Chondrocyte (in vitro differentiated cells): ENCODE data around the gene CHD9. TPM values are rescaled to one million over a fixed set of nuclear protein-coding genes. Genes with fewer than 3 reads are reported as not detected.
A peak's percentile ranks its signal among the peaks of the same experiment; 100 is the strongest.
"Not testable (repeated sequence)": the region's sequence is repeated elsewhere in the genome, so short reads cannot be mapped to it uniquely, and the experiment has no call there.

Experiments
- DNase-seq: peaks from one replicate; pipeline ENCODE4 v3.0.0; 2021; ENCODE audit warnings: mixed read lengths, low spot score
- H3K27ac Mint-ChIP-seq: one replicate; pipeline ENCODE4 v1.8.0; 2021; ENCODE audit warnings: mild to moderate bottlenecking, moderate library complexity, mixed read lengths; ENCODE audit not compliant: unreplicated experiment
- H3K27me3 Mint-ChIP-seq: 2 replicates; pipeline ENCODE4 v1.8.0; 2021; ENCODE audit warnings: low read depth, mixed read lengths
- H3K36me3 Mint-ChIP-seq: 2 replicates; pipeline ENCODE4 v1.8.0; 2021; ENCODE audit warnings: low read depth, mixed read lengths
- H3K4me1 Mint-ChIP-seq: 2 replicates; pipeline ENCODE4 v1.8.0; 2021; ENCODE audit warnings: low read depth, mild to moderate bottlenecking, mixed read lengths
- H3K4me3 Mint-ChIP-seq: one replicate; pipeline ENCODE4 v1.8.0; 2021; ENCODE audit warnings: mild to moderate bottlenecking, moderate library complexity, mixed read lengths; ENCODE audit not compliant: unreplicated experiment
- H3K9me3 Mint-ChIP-seq: 2 replicates; pipeline ENCODE4 v1.8.0; 2021; ENCODE audit warnings: low read depth, mixed read lengths
- CTCF ChIP-seq: fragments of 200-600 bp; sonication (generic); IDR thresholded peaks from 2 replicates; pipeline ENCODE4 v1.5.0; 2021; ENCODE audit warnings: antibody characterized with exemption, mild to moderate bottlenecking, moderate library complexity
- total RNA-seq: library from RNA; stranded (reverse); gene quantifications from 3 replicates; pipeline ENCODE4 v1.2.1, GENCODE V29; 2021

CHD9 gene
- total RNA-seq, 1 donor from 2014 or later, result 72.7 TPM

- no peak overlapping the region for H3K4me3 Mint-ChIP-seq
- no peak for DNase-seq
- no peaks in the 10 kb centered on the region for H3K27me3 Mint-ChIP-seq
- H3K9me3 Mint-ChIP-seq, result peaks cover 4% of the 10 kb centered on the region
- no peak for TF ChIP-seq CTCF
- no peak overlapping the region for H3K27ac Mint-ChIP-seq
- peaks cover 29% of the 10 kb centered on the region for H3K4me1 Mint-ChIP-seq
- peaks cover 2% of the 10 kb centered on the region for H3K36me3 Mint-ChIP-seq
Measured at GRCh38 chr16:53048139-53048915, 6.5 kb upstream of the CHD9 start.

DNA sequence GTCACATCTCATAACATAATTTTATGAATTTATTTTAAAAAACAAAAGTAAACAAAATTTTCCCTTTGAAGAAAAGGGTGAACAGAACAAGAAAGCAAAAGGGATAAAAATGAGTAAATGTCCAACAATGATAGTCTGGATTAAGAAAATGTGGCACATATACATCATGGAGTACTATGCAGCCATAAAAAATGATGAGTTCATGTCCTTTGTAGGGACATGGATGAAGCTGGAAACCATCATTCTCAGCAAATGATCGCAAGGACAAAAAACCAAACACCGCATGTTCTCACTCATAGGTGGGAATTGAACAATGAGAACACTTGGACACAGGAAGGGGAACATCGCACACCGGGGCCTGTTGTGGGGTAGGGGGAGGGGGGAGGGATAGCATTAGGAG, 3.5 kb upstream of the CHD9 start:
- H3K36me3 Mint-ChIP-seq, H3K4me3 Mint-ChIP-seq, H3K27ac Mint-ChIP-seq: not testable (repeated sequence)

GRCh38 chr16:53052519-53053501, 2.0 kb upstream of the CHD9 start, which contains the start of gene CHD9NB:
CHD9NB (minus strand) TSS chr16:53052897; CDS start chr16:53044158, 8,739 bp downstream.
- Mint-ChIP-seq H3K4me1 (peaks cover 40% of the 10 kb centered on the region), H3K36me3 (no peaks in the 10 kb centered on the region), H3K27me3 (no peaks in the 10 kb centered on the region), H3K27ac (peak within 1 kb of the TSS; percentile 73), H3K9me3 (no peaks in the 10 kb centered on the region), H3K4me3 (peak within 1 kb of the TSS; percentile 44)
- TF ChIP-seq CTCF, result no peak
- no peak for DNase-seq

More for the DNA sequence above, 3.5 kb upstream of the CHD9 start:
- DNase-seq, H3K9me3 Mint-ChIP-seq, H3K27me3 Mint-ChIP-seq: not testable (repeated sequence)
- H3K4me1 Mint-ChIP-seq, result peaks cover 32% of the 10 kb centered on the region

DNA sequence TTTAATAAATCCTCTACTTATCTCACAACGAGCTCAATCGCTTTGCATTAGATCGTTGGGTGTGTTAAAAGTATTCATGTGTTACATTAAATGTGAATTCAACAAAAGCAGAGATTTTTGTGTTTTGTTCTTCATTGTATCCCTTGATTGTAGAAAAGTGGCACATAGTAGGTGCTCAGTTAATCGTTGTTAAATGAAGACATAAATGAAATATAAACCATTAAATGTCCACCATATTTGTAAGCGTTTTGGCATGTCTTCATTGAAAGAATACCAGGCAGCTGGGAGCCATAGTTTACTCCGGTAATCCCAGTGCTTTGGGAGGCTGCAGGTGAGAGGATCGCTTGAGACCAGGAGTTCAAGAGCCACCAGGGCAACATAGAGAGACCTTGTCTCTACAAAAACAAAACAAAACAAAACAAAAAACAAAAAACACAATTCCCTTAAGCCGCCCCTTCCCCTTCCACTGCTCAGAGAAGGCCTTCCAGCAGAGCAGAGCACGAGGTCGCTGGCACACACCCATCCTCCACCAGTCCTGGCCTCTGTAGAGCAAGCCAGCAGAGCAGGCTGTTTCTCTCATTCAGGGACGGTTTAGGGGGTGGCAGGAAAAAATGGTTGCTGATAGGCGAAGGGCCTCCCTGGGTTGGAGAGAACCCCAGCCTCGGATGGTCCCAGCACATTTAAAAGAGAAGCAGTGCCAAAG, 673 bp upstream of the CHD9 start:
- TF ChIP-seq CTCF, result no peak
- Mint-ChIP-seq H3K4me3 (peak overlapping the region; percentile 86), H3K4me1 (peaks cover 48% of the 10 kb centered on the region), H3K27ac (peak overlapping the region; percentile 81), H3K36me3 (peaks cover 2% of the 10 kb centered on the region), H3K27me3 (no peaks in the 10 kb centered on the region), H3K9me3 (no peaks in the 10 kb centered on the region)
- DNase-seq, result no peak

- peaks cover 2% of the 10 kb centered on the region for H3K36me3 Mint-ChIP-seq
- peak overlapping the region; percentile 86 for H3K4me3 Mint-ChIP-seq
- peaks cover 48% of the 10 kb centered on the region for H3K4me1 Mint-ChIP-seq
- DNase-seq, result no peak
- H3K27ac Mint-ChIP-seq, result peak overlapping the region; percentile 97
- H3K27me3 Mint-ChIP-seq, result no peaks in the 10 kb centered on the region
- no peaks in the 10 kb centered on the region for H3K9me3 Mint-ChIP-seq
- no peak for TF ChIP-seq CTCF
Measured at GRCh38 chr16:53055541-53056391, 975 bp downstream of the CHD9 start.
